ENCODE results near the gene GABRA5. TPM values are rescaled to one million over a fixed set of nuclear protein-coding genes. Genes with fewer than 3 reads are reported as not detected.

GABRA5 gene
- total and polyA plus RNA-seq, 12 donors = 0.17 TPM; not detected in 11

GRCh38 chr15:26875476-26875850 lies 8.6 kb downstream of the GABRA5 start:
- intact Hi-C loops (cut with DNase I) = no loop called here
- no peaks in the 10 kb centered on the region for H3K9me3 ChIP-seq
- H3K27me3 ChIP-seq = peaks cover 0 to 50% (median 12%) of the 10 kb centered on the region in 7 donors
- no peak for TF ChIP-seq CTCF (IDR thresholded peaks at IDR 0.05)
- H3K4me3 ChIP-seq = no peak overlapping the region
- WGBS, 2 donors = 44 to 47% methylated on average over 8 of the region's 8 CpGs
- DNase-seq = no peak
- H3K36me3 ChIP-seq = no peaks in the 10 kb centered on the region
- peaks cover 0 to 9% (median 0%) of the 10 kb centered on the region in 9 donors for H3K4me1 ChIP-seq
- no peak for ATAC-seq
- H3K27ac ChIP-seq = no peak overlapping the region

- no peak for DNase-seq
- Histone ChIP-seq H3K4me1 (peaks cover 0 to 9% (median 0%) of the 10 kb centered on the region in 9 donors), H3K27me3 (peaks cover 0 to 52% (median 12%) of the 10 kb centered on the region in 7 donors), H3K27ac (no peak overlapping the region), H3K9me3 (no peaks in the 10 kb centered on the region), H3K36me3 (no peaks in the 10 kb centered on the region), H3K4me3 (no peak overlapping the region)
- no peak for ATAC-seq
- intact Hi-C loops (cut with DNase I) = no loop called here
- no peak for TF ChIP-seq CTCF (IDR thresholded peaks at IDR 0.05)
- WGBS, 2 donors = 76 to 78% methylated on average over 10 of the region's 10 CpGs
Observed at GRCh38 chr15:26877831-26878230, 11.0 kb downstream of the GABRA5 start.

- DNase-seq = no peak
- H3K27me3 ChIP-seq = peaks cover 0 to 41% (median 12%) of the 10 kb centered on the region in 7 donors
- TF ChIP-seq CTCF (IDR thresholded peaks at IDR 0.05) = no peak
- ATAC-seq = no peak
- no peak overlapping the region for H3K27ac ChIP-seq
- H3K9me3 ChIP-seq = no peaks in the 10 kb centered on the region
- 66 to 69% methylated on average over 2 of the region's 2 CpGs for WGBS, 2 donors
- H3K36me3 ChIP-seq = no peaks in the 10 kb centered on the region
- H3K4me1 ChIP-seq = no peaks in the 10 kb centered on the region
- intact Hi-C loops (cut with DNase I) = loop anchor here in 2 of 10 donors (10.0 kb wide), 2 partner anchors 145 to 1245 kb away; no protein-coding TSS in a partner anchor
- no peak overlapping the region for H3K4me3 ChIP-seq
Observed at GRCh38 chr15:26879706-26880105, 12.8 kb downstream of the GABRA5 start.

GRCh38 chr15:26882112-26882511 lies 15.2 kb downstream of the GABRA5 start:
- H3K4me3 ChIP-seq = no peak overlapping the region
- intact Hi-C loops (cut with DNase I) = loop anchor here in 2 of 10 donors (10.0 kb wide), 2 partner anchors 143 to 1243 kb away; no protein-coding TSS in a partner anchor
- DNase-seq (no peak), ATAC-seq (no peak)
- H3K27me3 ChIP-seq = peaks cover 0 to 25% (median 6%) of the 10 kb centered on the region in 7 donors
- 87 to 88% methylated on average over 9 of the region's 9 CpGs for WGBS, 2 donors
- TF ChIP-seq CTCF (IDR thresholded peaks at IDR 0.05) = no peak
- H3K9me3 ChIP-seq = no peaks in the 10 kb centered on the region
- no peaks in the 10 kb centered on the region for H3K36me3 ChIP-seq
- H3K27ac ChIP-seq = no peak overlapping the region
- no peaks in the 10 kb centered on the region for H3K4me1 ChIP-seq
